ENCODE measurements around the gene SUPT3H. TPM values are rescaled to one million over a fixed set of nuclear protein-coding genes. Genes with fewer than 3 reads are reported as not detected.
A peak's percentile ranks its signal among the peaks of the same experiment; 100 is the strongest.

The SUPT3H gene
- total RNA-seq, 1 experiment from 2014 or later, result 12.7 TPM

DNA sequence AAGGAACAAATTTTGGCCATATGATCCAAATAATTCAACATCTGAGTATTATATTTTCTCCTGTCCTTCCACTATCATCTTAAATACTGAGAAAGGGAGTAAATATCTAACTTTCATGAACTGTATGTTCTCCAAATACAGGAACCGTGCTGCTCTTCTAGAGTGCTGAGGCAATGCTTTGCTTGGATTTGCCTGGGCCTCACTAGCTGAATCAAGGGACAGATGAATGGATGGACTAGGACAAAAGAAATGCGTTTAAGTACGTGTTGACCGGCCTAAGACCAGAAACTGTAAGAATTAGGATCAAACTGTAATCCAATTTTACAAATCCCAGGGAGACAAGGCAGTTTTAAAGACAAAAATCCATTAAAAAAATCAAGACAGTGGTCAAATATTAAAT lies 412.0 kb downstream of the SUPT3H start:
- Mint-ChIP-seq H3K9me3 (ENCODE audit: unreplicated experiment) (no peaks in the 10 kb centered on the region), H3K36me3 (ENCODE audit: insufficient read depth, unreplicated experiment) (no peaks in the 10 kb centered on the region), H3K27me3 (ENCODE audit: insufficient read depth, unreplicated experiment) (no peaks in the 10 kb centered on the region), H3K4me3 (ENCODE audit: unreplicated experiment) (no peak overlapping the region), H3K27ac (ENCODE audit: low read depth, unreplicated experiment) (peak overlapping the region; percentile 46), H3K4me1 (ENCODE audit: insufficient read depth, unreplicated experiment) (peaks cover 11% of the 10 kb centered on the region)
- ChIA-PET POLR2A (interaction anchor here (0.7 kb wide), 1 partner anchor 21 kb away, joined by 3 read pairs; no protein-coding TSS in a partner anchor), CTCF (interaction anchor here (0.7 kb wide), 1 partner anchor 97 kb away, joined by 5 read pairs; no protein-coding TSS in a partner anchor)
- DNase-seq (ENCODE audit: unreplicated experiment), result no peak
- BruUV-seq (replicated peaks), result no TSS peak
- TF ChIP-seq, protein P1, sequence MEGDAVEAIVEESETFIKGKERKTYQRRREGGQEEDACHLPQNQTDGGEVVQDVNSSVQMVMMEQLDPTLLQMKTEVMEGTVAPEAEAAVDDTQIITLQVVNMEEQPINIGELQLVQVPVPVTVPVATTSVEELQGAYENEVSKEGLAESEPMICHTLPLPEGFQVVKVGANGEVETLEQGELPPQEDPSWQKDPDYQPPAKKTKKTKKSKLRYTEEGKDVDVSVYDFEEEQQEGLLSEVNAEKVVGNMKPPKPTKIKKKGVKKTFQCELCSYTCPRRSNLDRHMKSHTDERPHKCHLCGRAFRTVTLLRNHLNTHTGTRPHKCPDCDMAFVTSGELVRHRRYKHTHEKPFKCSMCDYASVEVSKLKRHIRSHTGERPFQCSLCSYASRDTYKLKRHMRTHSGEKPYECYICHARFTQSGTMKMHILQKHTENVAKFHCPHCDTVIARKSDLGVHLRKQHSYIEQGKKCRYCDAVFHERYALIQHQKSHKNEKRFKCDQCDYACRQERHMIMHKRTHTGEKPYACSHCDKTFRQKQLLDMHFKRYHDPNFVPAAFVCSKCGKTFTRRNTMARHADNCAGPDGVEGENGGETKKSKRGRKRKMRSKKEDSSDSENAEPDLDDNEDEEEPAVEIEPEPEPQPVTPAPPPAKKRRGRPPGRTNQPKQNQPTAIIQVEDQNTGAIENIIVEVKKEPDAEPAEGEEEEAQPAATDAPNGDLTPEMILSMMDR (IDR thresholded peaks at IDR 0.05; ENCODE audit: unreplicated experiment), result no peak
- intact Hi-C loops (cut with micrococcal nuclease), result no loop called here

DNA sequence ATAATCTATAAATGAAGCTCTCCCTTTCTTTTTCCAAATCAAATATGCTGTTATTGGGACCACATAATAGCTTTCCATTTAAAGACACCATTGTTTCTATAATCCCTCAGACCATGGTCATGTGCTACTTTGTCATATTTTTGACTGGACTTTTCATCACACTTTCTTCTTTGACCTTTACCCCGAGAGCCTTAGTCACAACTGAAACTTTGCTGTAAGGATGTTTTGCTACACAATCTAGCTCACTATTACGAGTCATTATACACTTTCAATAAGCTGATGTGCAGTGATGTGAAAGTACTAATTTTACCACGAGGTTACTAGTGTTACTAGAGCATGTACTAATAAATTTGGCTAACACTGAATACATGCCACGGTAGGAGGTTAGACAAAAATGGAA lies 416.8 kb downstream of the SUPT3H start:
- Mint-ChIP-seq H3K9me3 (ENCODE audit: unreplicated experiment) (no peaks in the 10 kb centered on the region), H3K27me3 (ENCODE audit: insufficient read depth, unreplicated experiment) (no peaks in the 10 kb centered on the region), H3K4me1 (ENCODE audit: insufficient read depth, unreplicated experiment) (peaks cover 5% of the 10 kb centered on the region), H3K4me3 (ENCODE audit: unreplicated experiment) (no peak overlapping the region), H3K36me3 (ENCODE audit: insufficient read depth, unreplicated experiment) (no peaks in the 10 kb centered on the region), H3K27ac (ENCODE audit: low read depth, unreplicated experiment) (no peak overlapping the region)
- TF ChIP-seq, protein P1 (IDR thresholded peaks at IDR 0.05; ENCODE audit: unreplicated experiment), result no peak
- ChIA-PET CTCF (no interaction called here), POLR2A (no interaction called here)
- no TSS peak for BruUV-seq (replicated peaks)
- peak; percentile 5 for DNase-seq (ENCODE audit: unreplicated experiment)
- intact Hi-C loops (cut with micrococcal nuclease), result no loop called here

DNA sequence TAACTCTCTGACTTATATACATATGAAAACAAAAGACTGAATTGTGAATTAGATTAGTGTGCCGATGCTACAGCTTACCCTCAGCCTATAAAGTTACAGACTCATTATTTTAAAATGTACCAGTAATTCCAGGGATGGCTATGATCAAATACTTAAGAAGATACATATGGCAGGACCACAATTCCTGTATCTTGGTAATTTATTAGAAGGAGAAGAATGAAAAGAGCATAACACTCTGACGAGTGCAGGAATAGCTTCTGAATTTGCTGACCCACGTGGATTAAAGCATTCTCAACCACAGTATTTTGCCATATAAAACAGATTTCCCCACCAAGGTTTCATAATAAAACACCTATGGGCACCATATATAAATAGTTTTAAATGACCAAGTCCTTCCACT lies 418.1 kb downstream of the SUPT3H start:
- CTCF ChIA-PET, result no interaction called here
- H3K4me1 Mint-ChIP-seq (ENCODE audit: insufficient read depth, unreplicated experiment), result no peaks in the 10 kb centered on the region
- POLR2A ChIA-PET, result no interaction called here
- no peaks in the 10 kb centered on the region for H3K27me3 Mint-ChIP-seq (ENCODE audit: insufficient read depth, unreplicated experiment)
- no peaks in the 10 kb centered on the region for H3K9me3 Mint-ChIP-seq (ENCODE audit: unreplicated experiment)
- H3K36me3 Mint-ChIP-seq (ENCODE audit: insufficient read depth, unreplicated experiment), result no peaks in the 10 kb centered on the region
- H3K4me3 Mint-ChIP-seq (ENCODE audit: unreplicated experiment), result no peak overlapping the region
- BruUV-seq (replicated peaks), result no TSS peak
- intact Hi-C loops (cut with micrococcal nuclease), result no loop called here
- TF ChIP-seq, protein P1 (IDR thresholded peaks at IDR 0.05; ENCODE audit: unreplicated experiment), result no peak
- DNase-seq (ENCODE audit: unreplicated experiment), result no peak
- H3K27ac Mint-ChIP-seq (ENCODE audit: low read depth, unreplicated experiment), result no peak overlapping the region

DNA sequence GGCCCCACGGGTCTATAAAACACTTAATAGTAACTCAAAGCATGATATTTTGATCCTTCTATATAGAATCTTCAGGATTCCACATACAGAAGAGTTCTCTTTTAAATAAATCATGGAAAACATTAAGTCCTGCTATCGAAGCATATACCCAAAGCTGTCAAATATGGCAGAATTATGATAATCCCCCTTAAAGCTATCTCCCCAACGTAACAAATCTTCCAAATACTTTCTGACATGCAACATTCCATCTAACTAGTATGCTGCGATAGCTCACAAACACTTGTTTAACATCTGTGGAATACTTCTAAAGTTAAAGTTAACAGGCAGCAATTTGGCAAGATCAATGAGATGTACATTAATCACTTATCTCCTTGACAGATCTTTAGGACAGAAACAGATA lies 420.6 kb downstream of the SUPT3H start:
- H3K9me3 Mint-ChIP-seq (ENCODE audit: unreplicated experiment), result no peaks in the 10 kb centered on the region
- H3K27me3 Mint-ChIP-seq (ENCODE audit: insufficient read depth, unreplicated experiment), result no peaks in the 10 kb centered on the region
- ChIA-PET CTCF (no interaction called here), POLR2A (interaction anchor here (0.5 kb wide), 1 partner anchor 71 kb away, joined by 4 read pairs; no protein-coding TSS in a partner anchor)
- H3K4me3 Mint-ChIP-seq (ENCODE audit: unreplicated experiment), result no peak overlapping the region
- H3K36me3 Mint-ChIP-seq (ENCODE audit: insufficient read depth, unreplicated experiment), result no peaks in the 10 kb centered on the region
- no peak overlapping the region for H3K27ac Mint-ChIP-seq (ENCODE audit: low read depth, unreplicated experiment)
- intact Hi-C loops (cut with micrococcal nuclease), result no loop called here
- no peak for DNase-seq (ENCODE audit: unreplicated experiment)
- H3K4me1 Mint-ChIP-seq (ENCODE audit: insufficient read depth, unreplicated experiment), result no peaks in the 10 kb centered on the region
- TF ChIP-seq, protein P1 (IDR thresholded peaks at IDR 0.05; ENCODE audit: unreplicated experiment), result no peak
- BruUV-seq (replicated peaks), result no TSS peak

All from MCF 10A (cell line).